SK-N-SH treated with all-trans-retinoic acid at 6 μM for 48 hours (cell line): Measurements from ENCODE around the gene TBC1D3B.

Experiments
- ATAC-seq: fragments of 200-7000 bp; cut with Tn5 transposase; 3 replicates; pipeline ENCODE4 v1.9.1; 2020; ENCODE audit warnings: mild to moderate bottlenecking, moderate library complexity
- ARNTL ChIP-seq: fragments of 450-650 bp; formaldehyde crosslinking; IDR thresholded peaks from 2 replicates; pipeline ENCODE4 v1.5.0; 2020; ENCODE audit warnings: low read depth, mild to moderate bottlenecking, moderate library complexity, borderline replicate concordance
- BACH2 ChIP-seq: fragments of 250-450 bp; sonication (Bioruptor Pico); IDR thresholded peaks from 2 replicates; pipeline ENCODE4 v1.9.0; 2021; ENCODE audit warnings: mild to moderate bottlenecking, borderline replicate concordance
- CREB5 ChIP-seq: fragments of 250-450 bp; sonication (Bioruptor Pico); IDR thresholded peaks from 2 replicates; pipeline ENCODE4 v1.5.1; 2020; ENCODE audit warnings: low read depth, mild to moderate bottlenecking, moderate library complexity
- CSDC2 ChIP-seq: fragments of 250-450 bp; sonication (Bioruptor Pico); IDR thresholded peaks from 2 replicates; pipeline ENCODE4 v1.5.0; 2020; ENCODE audit warnings: mild to moderate bottlenecking, moderate library complexity
- CSRNP3 ChIP-seq: fragments of 250-450 bp; sonication (Bioruptor Pico); IDR thresholded peaks from 2 replicates; pipeline ENCODE4 v1.5.1; 2021; ENCODE audit warnings: mild to moderate bottlenecking, moderate library complexity
- ESRRG ChIP-seq: fragments of 250-450 bp; sonication (Bioruptor Pico); IDR thresholded peaks from 2 replicates; pipeline ENCODE4 v1.6.1; 2021; ENCODE audit warnings: mild to moderate bottlenecking
- GLIS3 ChIP-seq: fragments of 250-450 bp; sonication (Bioruptor Pico); IDR thresholded peaks from 2 replicates; pipeline ENCODE4 v1.5.0; 2020; ENCODE audit warnings: mild to moderate bottlenecking, moderate library complexity
- ISL1 ChIP-seq: fragments of 250-450 bp; sonication (Bioruptor Pico); IDR thresholded peaks from 2 replicates; pipeline ENCODE4 v2.1.2; 2022; ENCODE audit warnings: mild to moderate bottlenecking, moderate library complexity
- OSR1 ChIP-seq: fragments of 250-450 bp; sonication (Bioruptor Pico); IDR thresholded peaks from 2 replicates; pipeline ENCODE4 v1.8.0; 2022; ENCODE audit warnings: moderate library complexity, mild to moderate bottlenecking, inconsistent platforms
- PATZ1 ChIP-seq: fragments of 250-450 bp; sonication (Bioruptor Pico); IDR thresholded peaks from 2 replicates; pipeline ENCODE4 v1.8.0; 2020; ENCODE audit warnings: mild to moderate bottlenecking, moderate library complexity, borderline replicate concordance
- POU6F1 ChIP-seq: fragments of 250-450 bp; sonication (Bioruptor Pico); IDR thresholded peaks from 2 replicates; pipeline ENCODE4 v1.8.0; 2021; ENCODE audit warnings: low read depth, mild to moderate bottlenecking, moderate library complexity, borderline replicate concordance
- PPARA ChIP-seq: fragments of 250-450 bp; sonication (Bioruptor Pico); IDR thresholded peaks from 2 replicates; pipeline ENCODE4 v1.5.0; 2020; ENCODE audit warnings: mild to moderate bottlenecking, borderline replicate concordance
- SNAI2 ChIP-seq: fragments of 250-450 bp; sonication (Bioruptor Pico); IDR thresholded peaks from 2 replicates; pipeline ENCODE4 v1.5.0; 2020; ENCODE audit warnings: mild to moderate bottlenecking, moderate library complexity
- TCF4 ChIP-seq: fragments of 250-450 bp; sonication (Bioruptor Pico); IDR thresholded peaks from 2 replicates; pipeline ENCODE4 v1.8.0; 2021; ENCODE audit warnings: mild to moderate bottlenecking, moderate library complexity, borderline replicate concordance
- TOX ChIP-seq: fragments of 250-450 bp; sonication (Bioruptor Pico); IDR thresholded peaks from 2 replicates; pipeline ENCODE4 v1.8.0; 2021; ENCODE audit warnings: mild to moderate bottlenecking, moderate library complexity, borderline replicate concordance
- TSHZ2 ChIP-seq: fragments of 250-450 bp; sonication (Bioruptor Pico); IDR thresholded peaks from 2 replicates; pipeline ENCODE4 v1.5.0; 2020; ENCODE audit warnings: mild to moderate bottlenecking, moderate library complexity
- ZC3H10 ChIP-seq: fragments of 250-450 bp; sonication (Bioruptor Pico); IDR thresholded peaks from 2 replicates; pipeline ENCODE4 v1.5.1; 2021; ENCODE audit warnings: mild to moderate bottlenecking, moderate library complexity
- ZFP3 ChIP-seq: fragments of 250-450 bp; sonication (Bioruptor Pico); IDR thresholded peaks from 2 replicates; pipeline ENCODE4 v1.5.0; 2020; ENCODE audit warnings: mild to moderate bottlenecking, moderate library complexity
- ZFP30 ChIP-seq: fragments of 450-650 bp; formaldehyde crosslinking; IDR thresholded peaks from 2 replicates; pipeline ENCODE4 v1.5.0; 2022; ENCODE audit warnings: mild to moderate bottlenecking, moderate library complexity
- ZNF565 ChIP-seq: fragments of 450-650 bp; formaldehyde crosslinking; conservative IDR thresholded peaks from 2 replicates; pipeline ENCODE4 v1.5.0; 2020; ENCODE audit warnings: low read depth, mild to moderate bottlenecking, moderate library complexity
- ZNF70 ChIP-seq: fragments of 450-650 bp; formaldehyde crosslinking; IDR thresholded peaks from 2 replicates; pipeline ENCODE4 v1.5.0; 2020; ENCODE audit warnings: mild to moderate bottlenecking, moderate library complexity
- ZNF8 ChIP-seq: fragments of 450-650 bp; formaldehyde crosslinking; IDR thresholded peaks from 2 replicates; pipeline ENCODE4 v1.5.0; 2020; ENCODE audit warnings: mild to moderate bottlenecking, moderate library complexity

Gene TBC1D3B

GRCh38 chr17:36131421-36131820 lies 45.0 kb downstream of the TBC1D3B start:
- no peak for ATAC-seq
- no peak for TF ChIP-seq GLIS3 (CRISPR knock-in tag)
- TF ChIP-seq BACH2 (CRISPR knock-in tag) = no peak

GRCh38 chr17:36130346-36130745 lies 46.1 kb downstream of the TBC1D3B start:
- ATAC-seq = no peak
- TF ChIP-seq GLIS3 (CRISPR knock-in tag) = no peak
- no peak for TF ChIP-seq ZFP30 (CRISPR knock-in tag)
- TF ChIP-seq TOX (CRISPR knock-in tag) = no peak
- no peak for TF ChIP-seq CSDC2 (CRISPR knock-in tag)
- TF ChIP-seq BACH2 (CRISPR knock-in tag) = no peak
- TF ChIP-seq ISL1 = no peak
- TF ChIP-seq ZNF8 (CRISPR knock-in tag) = no peak
- no peak for TF ChIP-seq PPARA (CRISPR knock-in tag)
- TF ChIP-seq CSRNP3 (CRISPR knock-in tag) = no peak
- TF ChIP-seq PATZ1 (CRISPR knock-in tag) = no peak
- TF ChIP-seq CREB5 (CRISPR knock-in tag) = no peak
- TF ChIP-seq SNAI2 = no peak
- TF ChIP-seq POU6F1 (CRISPR knock-in tag) = no peak
- TF ChIP-seq ZC3H10 (CRISPR knock-in tag) = no peak
- no peak for TF ChIP-seq ZFP3
- TF ChIP-seq OSR1 = no peak
- no peak for TF ChIP-seq TCF4 (CRISPR knock-in tag)
- TF ChIP-seq ZNF565 (CRISPR knock-in tag) = no peak
- no peak for TF ChIP-seq ARNTL (CRISPR knock-in tag)
- no peak for TF ChIP-seq ESRRG (CRISPR knock-in tag)

GRCh38 chr17:36129616-36130015 lies 46.8 kb downstream of the TBC1D3B start:
- TF ChIP-seq ZNF70 (CRISPR knock-in tag) (no peak), ZNF565 (CRISPR knock-in tag) (no peak), ZC3H10 (CRISPR knock-in tag) (no peak), ZNF8 (CRISPR knock-in tag) (no peak), ZFP3 (no peak), CREB5 (CRISPR knock-in tag) (no peak), CSRNP3 (CRISPR knock-in tag) (no peak), ISL1 (no peak), OSR1 (no peak), CSDC2 (CRISPR knock-in tag) (no peak), TCF4 (CRISPR knock-in tag) (no peak), POU6F1 (CRISPR knock-in tag) (no peak), TOX (CRISPR knock-in tag) (no peak), TSHZ2 (CRISPR knock-in tag) (no peak), ZFP30 (CRISPR knock-in tag) (no peak), SNAI2 (no peak), ESRRG (CRISPR knock-in tag) (no peak)
- no peak for ATAC-seq
